ENCODE results near the gene PITX3. TPM values are rescaled to one million over a fixed set of nuclear protein-coding genes. Genes with fewer than 3 reads are reported as not detected.

The PITX3 gene
- total and polyA plus RNA-seq, 4 donors = not detected

DNA sequence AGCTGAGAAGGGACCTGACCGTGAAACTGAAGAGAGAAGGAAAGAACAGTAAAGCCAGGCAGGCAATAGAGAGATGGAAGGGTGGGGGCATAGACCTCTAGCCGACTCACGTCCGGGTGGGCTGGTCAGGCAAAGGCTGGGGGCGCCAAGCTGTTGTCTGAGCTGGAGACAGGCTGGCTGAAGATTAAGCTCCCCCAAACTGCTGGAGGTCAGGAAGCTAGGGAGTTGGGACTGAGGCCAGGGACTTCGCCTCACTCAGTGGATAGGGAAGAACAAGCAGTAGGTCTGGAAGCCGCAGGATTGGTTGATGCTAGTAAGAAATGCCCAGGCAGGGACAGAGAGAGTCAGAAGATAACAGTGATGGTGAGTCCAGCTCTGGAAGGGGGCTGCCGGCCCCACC is 5.3 kb downstream of the PITX3 start:
- Histone ChIP-seq H3K27me3 (ENCODE audit: control insufficient read depth in 4 of 4, insufficient read depth in 4 of 4, low read length in 3 of 4) (peaks cover 0 to 4% (median 0%) of the 10 kb centered on the region in 4 donors), H3K9ac (ENCODE audit: low read depth in 1 of 2, low read length in 2 of 2) (no peak overlapping the region), H3K36me3 (ENCODE audit: control insufficient read depth in 4 of 4, insufficient read depth in 3 of 4, low read depth in 1 of 4, low read length in 3 of 4) (no peaks in the 10 kb centered on the region), H3K4me3 (ENCODE audit: low read depth in 1 of 3, low read length in 3 of 3) (no peak overlapping the region), H3K27ac (ENCODE audit: low read depth in 1 of 2, low read length in 2 of 2) (no peak overlapping the region), H3K4me1 (ENCODE audit: control insufficient read depth in 4 of 4, insufficient read depth in 4 of 4, low read length in 3 of 4) (peaks cover 9 to 15% (median 12%) of the 10 kb centered on the region in 4 donors), H3K9me3 (ENCODE audit: control insufficient read depth in 4 of 4, low read length in 3 of 4) (no peaks in the 10 kb centered on the region)
- no peak for DNase-seq (ENCODE audit: low spot score)
- 62% methylated on average over 8 of the region's 8 CpGs for WGBS
- TF ChIP-seq TAF1 (conservative IDR thresholded peaks at IDR 0.05) = no peak
- TF ChIP-seq GABPA (IDR thresholded peaks at IDR 0.05 in 1 of 2, conservative IDR thresholded peaks at IDR 0.05 in 1 of 2) = no peak
- no peak for TF ChIP-seq HNF4G (IDR thresholded peaks at IDR 0.05)

DNA sequence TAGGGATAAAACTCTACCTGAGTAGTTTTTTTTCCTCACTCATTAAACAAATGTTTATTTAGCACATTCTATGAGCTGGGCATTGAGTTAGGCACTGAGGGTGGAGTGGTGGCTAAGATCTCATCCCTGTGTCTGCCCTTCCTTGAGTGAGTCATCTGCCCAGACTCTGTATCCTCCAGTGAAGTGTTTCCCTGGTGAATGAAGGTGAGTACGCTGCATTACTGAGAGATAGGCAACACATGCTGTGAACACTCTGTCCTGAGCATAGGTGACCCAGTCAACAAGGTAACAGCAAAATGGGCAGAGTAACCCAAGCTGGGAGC is 5.8 kb downstream of the PITX3 start:
- TF ChIP-seq MAX (IDR thresholded peaks at IDR 0.05) (no peak), CTCF (IDR thresholded peaks at IDR 0.05; ENCODE audit: low read depth, low read length, missing input control) (no peak), TAF1 (conservative IDR thresholded peaks at IDR 0.05) (no peak), JUND (IDR thresholded peaks at IDR 0.05) (no peak), RXRA (IDR thresholded peaks at IDR 0.05) (no peak), GABPA (IDR thresholded peaks at IDR 0.05 in 1 of 2, conservative IDR thresholded peaks at IDR 0.05 in 1 of 2) (no peak), SP1 (IDR thresholded peaks at IDR 0.05) (no peak), FOXA1 (IDR thresholded peaks at IDR 0.05) (no peak)
- H3K9ac ChIP-seq (ENCODE audit: low read depth in 1 of 2, low read length in 2 of 2) = no peak overlapping the region
- no peaks in the 10 kb centered on the region for H3K9me3 ChIP-seq (ENCODE audit: control insufficient read depth in 4 of 4, low read length in 3 of 4)
- H3K36me3 ChIP-seq (ENCODE audit: control insufficient read depth in 4 of 4, insufficient read depth in 3 of 4, low read depth in 1 of 4, low read length in 3 of 4) = no peaks in the 10 kb centered on the region
- H3K27me3 ChIP-seq (ENCODE audit: control insufficient read depth in 4 of 4, insufficient read depth in 4 of 4, low read length in 3 of 4) = peaks cover 0 to 4% (median 0%) of the 10 kb centered on the region in 4 donors
- WGBS = 93% methylated on average over 1 of the region's 1 CpG
- peaks cover 10 to 15% (median 13%) of the 10 kb centered on the region in 4 donors for H3K4me1 ChIP-seq (ENCODE audit: control insufficient read depth in 4 of 4, insufficient read depth in 4 of 4, low read length in 3 of 4)
- DNase-seq (ENCODE audit: low spot score) = no peak
- no peak overlapping the region for H3K4me3 ChIP-seq (ENCODE audit: low read depth in 1 of 3, low read length in 3 of 3)
- H3K27ac ChIP-seq (ENCODE audit: low read depth in 1 of 2, low read length in 2 of 2) = no peak overlapping the region

DNA sequence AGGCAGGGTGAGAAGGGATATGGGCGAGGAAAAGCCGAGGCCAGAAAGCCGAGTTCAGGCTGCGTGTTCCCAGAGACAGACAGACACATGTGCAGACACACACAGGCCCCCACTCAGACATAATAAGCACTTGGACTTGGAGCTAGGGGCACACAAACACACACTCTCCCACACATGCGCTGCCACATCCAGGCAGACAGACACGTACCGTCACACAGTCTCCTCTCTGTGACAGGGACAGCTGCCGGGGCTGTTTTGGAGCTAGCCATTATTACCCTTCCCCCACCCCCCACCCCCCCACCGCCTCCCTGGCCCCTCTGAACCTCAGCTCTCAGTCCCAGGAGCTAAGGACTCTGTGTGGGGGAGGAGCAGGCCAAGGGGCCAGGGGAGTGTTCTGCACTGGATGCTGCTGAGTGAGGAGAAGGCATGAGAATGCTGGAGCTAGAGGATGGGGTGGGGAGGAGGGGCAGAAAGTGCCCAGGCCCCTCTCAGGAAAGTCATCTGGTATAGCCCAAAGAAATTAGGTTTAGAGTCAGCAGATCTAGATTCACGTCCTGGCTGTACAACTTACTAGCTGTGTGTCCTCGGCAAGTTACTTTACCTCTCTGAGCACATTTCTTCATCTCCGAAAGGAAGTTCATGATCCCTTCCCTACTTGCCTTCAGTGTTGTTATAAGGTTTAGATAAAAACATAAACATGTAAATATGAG is 6.3 kb downstream of the PITX3 start:
- peaks cover 0 to 4% (median 0%) of the 10 kb centered on the region in 4 donors for H3K27me3 ChIP-seq (ENCODE audit: control insufficient read depth in 4 of 4, insufficient read depth in 4 of 4, low read length in 3 of 4)

More for the DNA sequence above, 6.3 kb downstream of the PITX3 start:
- no peak overlapping the region for H3K4me3 ChIP-seq (ENCODE audit: low read depth in 1 of 3, low read length in 3 of 3)
- TF ChIP-seq, protein P1, sequence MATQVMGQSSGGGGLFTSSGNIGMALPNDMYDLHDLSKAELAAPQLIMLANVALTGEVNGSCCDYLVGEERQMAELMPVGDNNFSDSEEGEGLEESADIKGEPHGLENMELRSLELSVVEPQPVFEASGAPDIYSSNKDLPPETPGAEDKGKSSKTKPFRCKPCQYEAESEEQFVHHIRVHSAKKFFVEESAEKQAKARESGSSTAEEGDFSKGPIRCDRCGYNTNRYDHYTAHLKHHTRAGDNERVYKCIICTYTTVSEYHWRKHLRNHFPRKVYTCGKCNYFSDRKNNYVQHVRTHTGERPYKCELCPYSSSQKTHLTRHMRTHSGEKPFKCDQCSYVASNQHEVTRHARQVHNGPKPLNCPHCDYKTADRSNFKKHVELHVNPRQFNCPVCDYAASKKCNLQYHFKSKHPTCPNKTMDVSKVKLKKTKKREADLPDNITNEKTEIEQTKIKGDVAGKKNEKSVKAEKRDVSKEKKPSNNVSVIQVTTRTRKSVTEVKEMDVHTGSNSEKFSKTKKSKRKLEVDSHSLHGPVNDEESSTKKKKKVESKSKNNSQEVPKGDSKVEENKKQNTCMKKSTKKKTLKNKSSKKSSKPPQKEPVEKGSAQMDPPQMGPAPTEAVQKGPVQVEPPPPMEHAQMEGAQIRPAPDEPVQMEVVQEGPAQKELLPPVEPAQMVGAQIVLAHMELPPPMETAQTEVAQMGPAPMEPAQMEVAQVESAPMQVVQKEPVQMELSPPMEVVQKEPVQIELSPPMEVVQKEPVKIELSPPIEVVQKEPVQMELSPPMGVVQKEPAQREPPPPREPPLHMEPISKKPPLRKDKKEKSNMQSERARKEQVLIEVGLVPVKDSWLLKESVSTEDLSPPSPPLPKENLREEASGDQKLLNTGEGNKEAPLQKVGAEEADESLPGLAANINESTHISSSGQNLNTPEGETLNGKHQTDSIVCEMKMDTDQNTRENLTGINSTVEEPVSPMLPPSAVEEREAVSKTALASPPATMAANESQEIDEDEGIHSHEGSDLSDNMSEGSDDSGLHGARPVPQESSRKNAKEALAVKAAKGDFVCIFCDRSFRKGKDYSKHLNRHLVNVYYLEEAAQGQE (IDR thresholded peaks at IDR 0.05) = no peak
- TF ChIP-seq TAF1 (conservative IDR thresholded peaks at IDR 0.05) (no peak), RAD21 (IDR thresholded peaks at IDR 0.05) (no peak), RXRA (IDR thresholded peaks at IDR 0.05) (no peak), ATF3 (IDR thresholded peaks at IDR 0.05) (no peak), GABPA (IDR thresholded peaks at IDR 0.05 in 1 of 2, conservative IDR thresholded peaks at IDR 0.05 in 1 of 2) (no peak), HNF4A (conservative IDR thresholded peaks at IDR 0.05) (no peak), FOXA1 (IDR thresholded peaks at IDR 0.05) (no peak), JUND (IDR thresholded peaks at IDR 0.05) (no peak), HNF4G (IDR thresholded peaks at IDR 0.05) (no peak), CTCF (IDR thresholded peaks at IDR 0.05; ENCODE audit: low read depth, low read length, missing input control) (no peak), NR2F2 (IDR thresholded peaks at IDR 0.05) (no peak)
- TF ChIP-seq, protein P2, sequence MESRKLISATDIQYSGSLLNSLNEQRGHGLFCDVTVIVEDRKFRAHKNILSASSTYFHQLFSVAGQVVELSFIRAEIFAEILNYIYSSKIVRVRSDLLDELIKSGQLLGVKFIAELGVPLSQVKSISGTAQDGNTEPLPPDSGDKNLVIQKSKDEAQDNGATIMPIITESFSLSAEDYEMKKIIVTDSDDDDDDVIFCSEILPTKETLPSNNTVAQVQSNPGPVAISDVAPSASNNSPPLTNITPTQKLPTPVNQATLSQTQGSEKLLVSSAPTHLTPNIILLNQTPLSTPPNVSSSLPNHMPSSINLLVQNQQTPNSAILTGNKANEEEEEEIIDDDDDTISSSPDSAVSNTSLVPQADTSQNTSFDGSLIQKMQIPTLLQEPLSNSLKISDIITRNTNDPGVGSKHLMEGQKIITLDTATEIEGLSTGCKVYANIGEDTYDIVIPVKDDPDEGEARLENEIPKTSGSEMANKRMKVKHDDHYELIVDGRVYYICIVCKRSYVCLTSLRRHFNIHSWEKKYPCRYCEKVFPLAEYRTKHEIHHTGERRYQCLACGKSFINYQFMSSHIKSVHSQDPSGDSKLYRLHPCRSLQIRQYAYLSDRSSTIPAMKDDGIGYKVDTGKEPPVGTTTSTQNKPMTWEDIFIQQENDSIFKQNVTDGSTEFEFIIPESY (IDR thresholded peaks at IDR 0.05) = no peak
- 70% methylated on average over 12 of the region's 12 CpGs for WGBS
- H3K9me3 ChIP-seq (ENCODE audit: control insufficient read depth in 4 of 4, low read length in 3 of 4) = no peaks in the 10 kb centered on the region
- H3K27ac ChIP-seq (ENCODE audit: low read depth in 1 of 2, low read length in 2 of 2) = no peak overlapping the region
- no peaks in the 10 kb centered on the region for H3K36me3 ChIP-seq (ENCODE audit: control insufficient read depth in 4 of 4, insufficient read depth in 3 of 4, low read depth in 1 of 4, low read length in 3 of 4)
- no peak overlapping the region for H3K9ac ChIP-seq (ENCODE audit: low read depth in 1 of 2, low read length in 2 of 2)
- peaks cover 14 to 20% (median 17%) of the 10 kb centered on the region in 4 donors for H3K4me1 ChIP-seq (ENCODE audit: control insufficient read depth in 4 of 4, insufficient read depth in 4 of 4, low read length in 3 of 4)
- no peak for DNase-seq (ENCODE audit: low spot score)

Measured in liver (tissue), 9 donors.